Karpas-422 (cell line): ENCODE measurements around the gene NCKAP5. TPM values are rescaled to one million over a fixed set of nuclear protein-coding genes. Genes with fewer than 3 reads are reported as not detected.

Source experiments
- DNase-seq: peaks from one replicate; pipeline ENCODE4 v3.0.0-alpha.2; 2015
- H2AFZ ChIP-seq: fragments of 200-600 bp; sonication (generic); 2 replicates; pipeline ENCODE4 v1.6.1; 2014; ENCODE audit warnings: antibody characterized with exemption, low read length, mixed read lengths
- H3K27ac ChIP-seq: fragments of 200-600 bp; sonication (generic); 2 replicates; pipeline ENCODE4 v1.5.1; 2014; ENCODE audit warnings: mild to moderate bottlenecking, low read length, moderate library complexity
- H3K27me3 ChIP-seq: fragments of 200-600 bp; sonication (generic); 2 replicates; pipeline ENCODE4 v1.6.1; 2014; ENCODE audit warnings: low read length, mixed read lengths
- H3K36me3 ChIP-seq: fragments of 200-600 bp; sonication (generic); 2 replicates; pipeline ENCODE4 v1.6.1; 2014; ENCODE audit warnings: low read length, mixed read lengths; ENCODE audit not compliant: insufficient read depth
- H3K4me1 ChIP-seq: fragments of 200-600 bp; sonication (generic); 2 replicates; pipeline ENCODE4 v1.6.1; 2014; ENCODE audit warnings: mild to moderate bottlenecking, low read length, mixed read lengths
- H3K4me2 ChIP-seq: fragments of 200-600 bp; sonication (generic); 2 replicates; pipeline ENCODE4 v1.6.1; 2014; ENCODE audit warnings: low read length, low read depth, mild to moderate bottlenecking; ENCODE audit not compliant: poor library complexity, severe bottlenecking
- H3K4me3 ChIP-seq: fragments of 200-600 bp; sonication (generic); 2 replicates; pipeline ENCODE4 v1.5.1; 2014; ENCODE audit warnings: mild to moderate bottlenecking, antibody characterized with exemption, low read length, mixed read lengths
- H3K79me2 ChIP-seq: fragments of 200-600 bp; sonication (generic); 2 replicates; pipeline ENCODE4 v1.6.1; 2014; ENCODE audit warnings: mild to moderate bottlenecking, low read length, mixed read lengths
- H3K9ac ChIP-seq: fragments of 200-600 bp; sonication (generic); 2 replicates; pipeline ENCODE4 v1.6.0; 2014; ENCODE audit warnings: low read length
- H3K9me2 ChIP-seq: fragments of 200-600 bp; sonication (generic), shearing (Covaris generic); replicated peaks from 2 replicates; pipeline ENCODE4 v1.6.0; 2014; ENCODE audit warnings: mild to moderate bottlenecking, low read length, moderate library complexity; ENCODE audit not compliant: insufficient read depth
- H3K9me3 ChIP-seq: fragments of 300-700, 200-600 bp; sonication (generic); 2 replicates; pipeline ENCODE4 v1.6.1; 2014; ENCODE audit warnings: low read length, mixed read lengths
- H4K20me1 ChIP-seq: fragments of 200-600 bp; sonication (generic); 2 replicates; pipeline ENCODE4 v1.6.1; 2014; ENCODE audit warnings: mild to moderate bottlenecking, antibody characterized with exemption, low read length, low read depth; ENCODE audit not compliant: insufficient read depth
- small RNA-seq: library from RNA; depleted of rRNA; stranded (forward); fragments of <200 nt; gene quantifications from one replicate; pipeline ENCODE3, GENCODE V24; 2014
- total RNA-seq: library from RNA; depleted of rRNA; stranded (reverse); fragments of >200 nt; shearing (Covaris generic); gene quantifications from 2 replicates; pipeline ENCODE4 v1.2.3, GENCODE V29; 2014; ENCODE audit warnings: low replicate concordance

The NCKAP5 gene
- total RNA-seq, 1 experiment from 2014 or later: not detected

DNA sequence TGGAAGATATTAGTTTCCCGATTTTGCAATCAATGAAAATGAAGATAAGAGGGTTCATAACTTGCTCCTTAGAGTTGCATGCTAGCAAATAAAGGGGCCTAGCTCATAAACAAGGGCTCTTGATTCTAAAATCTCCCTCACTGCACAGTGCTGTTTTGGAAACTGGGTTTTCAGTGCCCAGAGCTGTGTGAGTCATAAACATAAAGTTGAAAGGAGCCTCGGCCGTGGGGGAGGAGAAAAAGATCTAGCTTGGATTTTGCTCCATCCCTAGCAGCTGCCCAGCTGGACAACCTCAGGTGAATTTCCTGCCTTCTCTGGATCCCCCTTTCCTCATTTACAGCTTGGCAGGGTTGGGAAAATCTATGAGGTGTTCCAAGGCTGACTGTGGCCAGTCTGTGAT, 940.7 kb downstream of the NCKAP5 start:
- H3K4me1 ChIP-seq: no peaks in the 10 kb centered on the region
- no peak overlapping the region for H2AFZ ChIP-seq
- H4K20me1 ChIP-seq: no peaks in the 10 kb centered on the region
- no peak overlapping the region for H3K4me3 ChIP-seq
- H3K9me2 ChIP-seq: no peaks in the 10 kb centered on the region
- no peaks in the 10 kb centered on the region for H3K9me3 ChIP-seq
- no peaks in the 10 kb centered on the region for H3K79me2 ChIP-seq
- no peak overlapping the region for H3K27ac ChIP-seq
- no peak overlapping the region for H3K4me2 ChIP-seq
- no peaks in the 10 kb centered on the region for H3K36me3 ChIP-seq
- H3K9ac ChIP-seq: no peak overlapping the region
- DNase-seq: no peak
- no peaks in the 10 kb centered on the region for H3K27me3 ChIP-seq

GRCh38 chr2:132623096-132623839, 945.0 kb downstream of the NCKAP5 start:
- H2AFZ ChIP-seq: no peak overlapping the region

More at GRCh38 chr2:132623096-132623839, 945.0 kb downstream of the NCKAP5 start:
- no peaks in the 10 kb centered on the region for H3K9me3 ChIP-seq
- H3K79me2 ChIP-seq: no peaks in the 10 kb centered on the region
- no peak overlapping the region for H3K9ac ChIP-seq
- H4K20me1 ChIP-seq: no peaks in the 10 kb centered on the region
- H3K36me3 ChIP-seq: no peaks in the 10 kb centered on the region
- no peak overlapping the region for H3K4me2 ChIP-seq
- H3K4me1 ChIP-seq: no peaks in the 10 kb centered on the region
- no peaks in the 10 kb centered on the region for H3K27me3 ChIP-seq
- no peak overlapping the region for H3K27ac ChIP-seq
- no peak for DNase-seq
- H3K4me3 ChIP-seq: no peak overlapping the region
- no peaks in the 10 kb centered on the region for H3K9me2 ChIP-seq

Small RNA genes lying within 50 kb of the gene (small RNA-seq; reads per million reads assigned to genes)
- gene AC016909.1 (not detected), gene RN7SKP154 (0.20 reads per million), gene RNU6-579P (not detected)
